SK-N-SH treated with all-trans-retinoic acid at 6 μM for 48 hours (cell line): ENCODE data around the gene CLNK.

ENCODE experiments used
- ATAC-seq: fragments of 200-7000 bp; cut with Tn5 transposase; 3 replicates; pipeline ENCODE4 v1.9.1; 2020; ENCODE audit warnings: mild to moderate bottlenecking, moderate library complexity
- BACH2 ChIP-seq: fragments of 250-450 bp; sonication (Bioruptor Pico); IDR thresholded peaks from 2 replicates; pipeline ENCODE4 v1.9.0; 2021; ENCODE audit warnings: mild to moderate bottlenecking, borderline replicate concordance
- CSDC2 ChIP-seq: fragments of 250-450 bp; sonication (Bioruptor Pico); IDR thresholded peaks from 2 replicates; pipeline ENCODE4 v1.5.0; 2020; ENCODE audit warnings: mild to moderate bottlenecking, moderate library complexity
- ESRRG ChIP-seq: fragments of 250-450 bp; sonication (Bioruptor Pico); IDR thresholded peaks from 2 replicates; pipeline ENCODE4 v1.6.1; 2021; ENCODE audit warnings: mild to moderate bottlenecking
- GLIS3 ChIP-seq: fragments of 250-450 bp; sonication (Bioruptor Pico); IDR thresholded peaks from 2 replicates; pipeline ENCODE4 v1.5.0; 2020; ENCODE audit warnings: mild to moderate bottlenecking, moderate library complexity
- PPARA ChIP-seq: fragments of 250-450 bp; sonication (Bioruptor Pico); IDR thresholded peaks from 2 replicates; pipeline ENCODE4 v1.5.0; 2020; ENCODE audit warnings: mild to moderate bottlenecking, borderline replicate concordance
- SNAI2 ChIP-seq: fragments of 250-450 bp; sonication (Bioruptor Pico); IDR thresholded peaks from 2 replicates; pipeline ENCODE4 v1.5.0; 2020; ENCODE audit warnings: mild to moderate bottlenecking, moderate library complexity
- TOX ChIP-seq: fragments of 250-450 bp; sonication (Bioruptor Pico); IDR thresholded peaks from 2 replicates; pipeline ENCODE4 v1.8.0; 2021; ENCODE audit warnings: mild to moderate bottlenecking, moderate library complexity, borderline replicate concordance
- ZC3H10 ChIP-seq: fragments of 250-450 bp; sonication (Bioruptor Pico); IDR thresholded peaks from 2 replicates; pipeline ENCODE4 v1.5.1; 2021; ENCODE audit warnings: mild to moderate bottlenecking, moderate library complexity
- ZFP3 ChIP-seq: fragments of 250-450 bp; sonication (Bioruptor Pico); IDR thresholded peaks from 2 replicates; pipeline ENCODE4 v1.5.0; 2020; ENCODE audit warnings: mild to moderate bottlenecking, moderate library complexity
- ZFP30 ChIP-seq: fragments of 450-650 bp; formaldehyde crosslinking; IDR thresholded peaks from 2 replicates; pipeline ENCODE4 v1.5.0; 2022; ENCODE audit warnings: mild to moderate bottlenecking, moderate library complexity
- ZNF565 ChIP-seq: fragments of 450-650 bp; formaldehyde crosslinking; conservative IDR thresholded peaks from 2 replicates; pipeline ENCODE4 v1.5.0; 2020; ENCODE audit warnings: low read depth, mild to moderate bottlenecking, moderate library complexity
- ZNF70 ChIP-seq: fragments of 450-650 bp; formaldehyde crosslinking; IDR thresholded peaks from 2 replicates; pipeline ENCODE4 v1.5.0; 2020; ENCODE audit warnings: mild to moderate bottlenecking, moderate library complexity
- ZNF8 ChIP-seq: fragments of 450-650 bp; formaldehyde crosslinking; IDR thresholded peaks from 2 replicates; pipeline ENCODE4 v1.5.0; 2020; ENCODE audit warnings: mild to moderate bottlenecking, moderate library complexity
- TF ChIP-seq, protein P1 (sequence below): fragments of 250-450 bp; sonication (Bioruptor Pico); IDR thresholded peaks from 2 replicates; pipeline ENCODE4 v1.5.1; 2020; ENCODE audit warnings: low read depth, mild to moderate bottlenecking, moderate library complexity
- TF ChIP-seq, protein P2 (sequence below): fragments of 250-450 bp; sonication (Bioruptor Pico); IDR thresholded peaks from 2 replicates; pipeline ENCODE4 v1.8.0; 2020; ENCODE audit warnings: mild to moderate bottlenecking, moderate library complexity, borderline replicate concordance
- TF ChIP-seq, protein P3 (sequence below): fragments of 250-450 bp; sonication (Bioruptor Pico); IDR thresholded peaks from 2 replicates; pipeline ENCODE4 v1.5.1; 2021; ENCODE audit warnings: mild to moderate bottlenecking, moderate library complexity
- TF ChIP-seq, protein P4 (sequence below): fragments of 250-450 bp; sonication (Bioruptor Pico); IDR thresholded peaks from 2 replicates; pipeline ENCODE4 v1.8.0; 2021; ENCODE audit warnings: low read depth, mild to moderate bottlenecking, moderate library complexity, borderline replicate concordance
- TF ChIP-seq, protein P5 (sequence below): fragments of 250-450 bp; sonication (Bioruptor Pico); IDR thresholded peaks from 2 replicates; pipeline ENCODE4 v1.5.0; 2020; ENCODE audit warnings: mild to moderate bottlenecking, moderate library complexity

Gene CLNK

DNA sequence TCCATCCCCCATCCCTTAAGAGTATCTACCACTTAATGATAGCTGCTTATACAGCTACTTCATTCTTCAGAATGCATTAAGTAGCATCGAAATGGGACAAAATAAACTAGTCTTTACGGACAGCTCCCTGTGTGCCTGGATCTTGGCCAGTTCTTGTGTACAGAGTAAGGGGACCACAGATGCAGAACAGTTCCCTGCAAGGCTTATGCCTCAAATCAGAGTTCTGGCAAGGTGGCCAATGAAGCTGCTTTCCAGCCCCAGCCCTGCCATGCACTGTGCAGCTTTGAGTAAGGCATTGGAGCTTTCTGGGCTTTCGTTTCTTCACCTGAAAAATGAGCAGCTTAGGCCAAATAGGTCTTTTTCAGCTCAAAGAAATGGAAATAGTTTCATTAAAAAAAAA lies 14.2 kb downstream of the CLNK start:
- ATAC-seq, result no peak
- TF ChIP-seq ZNF70 (CRISPR knock-in tag) (no peak), TOX (CRISPR knock-in tag) (no peak), ZNF565 (CRISPR knock-in tag) (no peak), SNAI2 (CRISPR knock-in tag) (no peak), ZC3H10 (no peak), ZFP3 (CRISPR knock-in tag) (no peak)
- TF ChIP-seq, protein P1, sequence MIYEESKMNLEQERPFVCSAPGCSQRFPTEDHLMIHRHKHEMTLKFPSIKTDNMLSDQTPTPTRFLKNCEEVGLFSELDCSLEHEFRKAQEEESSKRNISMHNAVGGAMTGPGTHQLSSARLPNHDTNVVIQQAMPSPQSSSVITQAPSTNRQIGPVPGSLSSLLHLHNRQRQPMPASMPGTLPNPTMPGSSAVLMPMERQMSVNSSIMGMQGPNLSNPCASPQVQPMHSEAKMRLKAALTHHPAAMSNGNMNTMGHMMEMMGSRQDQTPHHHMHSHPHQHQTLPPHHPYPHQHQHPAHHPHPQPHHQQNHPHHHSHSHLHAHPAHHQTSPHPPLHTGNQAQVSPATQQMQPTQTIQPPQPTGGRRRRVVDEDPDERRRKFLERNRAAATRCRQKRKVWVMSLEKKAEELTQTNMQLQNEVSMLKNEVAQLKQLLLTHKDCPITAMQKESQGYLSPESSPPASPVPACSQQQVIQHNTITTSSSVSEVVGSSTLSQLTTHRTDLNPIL (CRISPR knock-in tag), result no peak
- TF ChIP-seq, all 23 proteins: peak for 0

DNA sequence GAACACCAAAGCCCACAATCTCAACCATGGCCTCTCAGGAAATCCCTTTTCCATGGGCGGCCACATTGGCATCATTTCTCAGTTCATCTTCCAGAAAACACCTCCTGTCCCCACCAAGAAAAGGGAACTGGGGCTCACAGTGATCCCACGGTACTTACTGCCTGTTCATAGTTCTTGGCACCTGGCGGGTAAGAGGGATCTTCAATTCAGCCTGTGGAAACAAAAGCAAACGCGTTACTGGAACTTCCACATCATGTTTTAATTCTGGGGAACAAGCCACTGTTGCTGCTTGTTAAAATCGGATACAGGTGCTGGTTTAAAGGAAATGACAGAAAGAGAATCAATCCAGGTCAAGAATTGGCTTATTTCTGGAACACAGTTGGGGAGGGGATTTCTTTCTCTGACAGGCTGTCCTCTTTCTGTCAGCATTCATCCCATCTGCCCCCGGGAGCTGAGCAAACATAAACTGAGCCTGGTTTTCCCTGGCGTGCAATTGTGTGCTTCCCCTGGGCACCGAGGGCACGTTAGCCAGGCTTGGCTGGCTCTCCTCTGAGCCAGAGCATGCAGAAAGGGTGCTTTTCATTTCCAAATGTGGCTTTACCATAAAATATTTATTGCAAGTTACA lies 16.8 kb downstream of the CLNK start:
- no peak for ATAC-seq

DNA sequence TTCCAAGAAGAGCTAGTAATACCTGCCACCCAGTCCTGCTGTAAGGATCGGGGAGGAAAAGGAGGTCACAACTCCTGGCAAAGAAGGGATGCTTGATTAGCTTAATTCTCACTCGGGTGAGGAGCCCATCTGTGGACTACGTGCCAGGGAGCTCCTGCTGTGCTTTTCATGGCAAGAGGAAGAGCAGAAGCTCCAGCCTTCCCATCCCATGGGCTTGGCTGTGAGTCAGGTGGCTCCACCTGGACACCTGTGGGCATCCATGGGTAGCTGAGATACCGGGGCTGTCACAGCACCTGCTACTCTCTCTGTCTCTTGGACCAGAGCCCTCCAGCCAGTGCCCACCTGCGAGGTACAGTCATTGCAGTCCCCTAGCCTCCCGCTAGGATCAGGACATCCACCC lies 18.0 kb downstream of the CLNK start:
- TF ChIP-seq SNAI2 (CRISPR knock-in tag) (no peak), ZNF8 (CRISPR knock-in tag) (no peak), ZC3H10 (no peak), ZFP30 (CRISPR knock-in tag) (no peak)
- TF ChIP-seq, protein P1 (CRISPR knock-in tag), result no peak
- ATAC-seq, result no peak

More for the DNA sequence above, 16.8 kb downstream of the CLNK start:
- TF ChIP-seq ZC3H10 (no peak), CSDC2 (CRISPR knock-in tag) (no peak), SNAI2 (CRISPR knock-in tag) (no peak), ESRRG (CRISPR knock-in tag) (no peak), BACH2 (no peak), ZNF565 (CRISPR knock-in tag) (no peak), GLIS3 (CRISPR knock-in tag) (no peak), TOX (CRISPR knock-in tag) (no peak), ZFP30 (CRISPR knock-in tag) (no peak), PPARA (CRISPR knock-in tag) (no peak)
- TF ChIP-seq, protein P2, sequence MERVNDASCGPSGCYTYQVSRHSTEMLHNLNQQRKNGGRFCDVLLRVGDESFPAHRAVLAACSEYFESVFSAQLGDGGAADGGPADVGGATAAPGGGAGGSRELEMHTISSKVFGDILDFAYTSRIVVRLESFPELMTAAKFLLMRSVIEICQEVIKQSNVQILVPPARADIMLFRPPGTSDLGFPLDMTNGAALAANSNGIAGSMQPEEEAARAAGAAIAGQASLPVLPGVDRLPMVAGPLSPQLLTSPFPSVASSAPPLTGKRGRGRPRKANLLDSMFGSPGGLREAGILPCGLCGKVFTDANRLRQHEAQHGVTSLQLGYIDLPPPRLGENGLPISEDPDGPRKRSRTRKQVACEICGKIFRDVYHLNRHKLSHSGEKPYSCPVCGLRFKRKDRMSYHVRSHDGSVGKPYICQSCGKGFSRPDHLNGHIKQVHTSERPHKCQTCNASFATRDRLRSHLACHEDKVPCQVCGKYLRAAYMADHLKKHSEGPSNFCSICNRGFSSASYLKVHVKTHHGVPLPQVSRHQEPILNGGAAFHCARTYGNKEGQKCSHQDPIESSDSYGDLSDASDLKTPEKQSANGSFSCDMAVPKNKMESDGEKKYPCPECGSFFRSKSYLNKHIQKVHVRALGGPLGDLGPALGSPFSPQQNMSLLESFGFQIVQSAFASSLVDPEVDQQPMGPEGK (CRISPR knock-in tag), result no peak
- TF ChIP-seq, protein P3, sequence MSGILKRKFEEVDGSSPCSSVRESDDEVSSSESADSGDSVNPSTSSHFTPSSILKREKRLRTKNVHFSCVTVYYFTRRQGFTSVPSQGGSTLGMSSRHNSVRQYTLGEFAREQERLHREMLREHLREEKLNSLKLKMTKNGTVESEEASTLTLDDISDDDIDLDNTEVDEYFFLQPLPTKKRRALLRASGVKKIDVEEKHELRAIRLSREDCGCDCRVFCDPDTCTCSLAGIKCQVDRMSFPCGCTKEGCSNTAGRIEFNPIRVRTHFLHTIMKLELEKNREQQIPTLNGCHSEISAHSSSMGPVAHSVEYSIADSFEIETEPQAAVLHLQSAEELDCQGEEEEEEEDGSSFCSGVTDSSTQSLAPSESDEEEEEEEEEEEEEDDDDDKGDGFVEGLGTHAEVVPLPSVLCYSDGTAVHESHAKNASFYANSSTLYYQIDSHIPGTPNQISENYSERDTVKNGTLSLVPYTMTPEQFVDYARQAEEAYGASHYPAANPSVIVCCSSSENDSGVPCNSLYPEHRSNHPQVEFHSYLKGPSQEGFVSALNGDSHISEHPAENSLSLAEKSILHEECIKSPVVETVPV (CRISPR knock-in tag), result no peak
- TF ChIP-seq, protein P4, sequence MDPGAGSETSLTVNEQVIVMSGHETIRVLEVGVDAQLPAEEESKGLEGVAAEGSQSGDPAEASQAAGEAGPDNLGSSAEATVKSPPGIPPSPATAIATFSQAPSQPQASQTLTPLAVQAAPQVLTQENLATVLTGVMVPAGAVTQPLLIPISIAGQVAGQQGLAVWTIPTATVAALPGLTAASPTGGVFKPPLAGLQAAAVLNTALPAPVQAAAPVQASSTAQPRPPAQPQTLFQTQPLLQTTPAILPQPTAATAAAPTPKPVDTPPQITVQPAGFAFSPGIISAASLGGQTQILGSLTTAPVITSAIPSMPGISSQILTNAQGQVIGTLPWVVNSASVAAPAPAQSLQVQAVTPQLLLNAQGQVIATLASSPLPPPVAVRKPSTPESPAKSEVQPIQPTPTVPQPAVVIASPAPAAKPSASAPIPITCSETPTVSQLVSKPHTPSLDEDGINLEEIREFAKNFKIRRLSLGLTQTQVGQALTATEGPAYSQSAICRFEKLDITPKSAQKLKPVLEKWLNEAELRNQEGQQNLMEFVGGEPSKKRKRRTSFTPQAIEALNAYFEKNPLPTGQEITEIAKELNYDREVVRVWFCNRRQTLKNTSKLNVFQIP, result no peak
- TF ChIP-seq, protein P5, sequence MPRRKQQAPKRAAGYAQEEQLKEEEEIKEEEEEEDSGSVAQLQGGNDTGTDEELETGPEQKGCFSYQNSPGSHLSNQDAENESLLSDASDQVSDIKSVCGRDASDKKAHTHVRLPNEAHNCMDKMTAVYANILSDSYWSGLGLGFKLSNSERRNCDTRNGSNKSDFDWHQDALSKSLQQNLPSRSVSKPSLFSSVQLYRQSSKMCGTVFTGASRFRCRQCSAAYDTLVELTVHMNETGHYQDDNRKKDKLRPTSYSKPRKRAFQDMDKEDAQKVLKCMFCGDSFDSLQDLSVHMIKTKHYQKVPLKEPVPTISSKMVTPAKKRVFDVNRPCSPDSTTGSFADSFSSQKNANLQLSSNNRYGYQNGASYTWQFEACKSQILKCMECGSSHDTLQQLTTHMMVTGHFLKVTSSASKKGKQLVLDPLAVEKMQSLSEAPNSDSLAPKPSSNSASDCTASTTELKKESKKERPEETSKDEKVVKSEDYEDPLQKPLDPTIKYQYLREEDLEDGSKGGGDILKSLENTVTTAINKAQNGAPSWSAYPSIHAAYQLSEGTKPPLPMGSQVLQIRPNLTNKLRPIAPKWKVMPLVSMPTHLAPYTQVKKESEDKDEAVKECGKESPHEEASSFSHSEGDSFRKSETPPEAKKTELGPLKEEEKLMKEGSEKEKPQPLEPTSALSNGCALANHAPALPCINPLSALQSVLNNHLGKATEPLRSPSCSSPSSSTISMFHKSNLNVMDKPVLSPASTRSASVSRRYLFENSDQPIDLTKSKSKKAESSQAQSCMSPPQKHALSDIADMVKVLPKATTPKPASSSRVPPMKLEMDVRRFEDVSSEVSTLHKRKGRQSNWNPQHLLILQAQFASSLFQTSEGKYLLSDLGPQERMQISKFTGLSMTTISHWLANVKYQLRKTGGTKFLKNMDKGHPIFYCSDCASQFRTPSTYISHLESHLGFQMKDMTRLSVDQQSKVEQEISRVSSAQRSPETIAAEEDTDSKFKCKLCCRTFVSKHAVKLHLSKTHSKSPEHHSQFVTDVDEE, result no peak
